Skeletal muscle satellite cell (primary cell): ENCODE measurements around the gene PNPLA8.

Experiments
- H3K27me3 ChIP-seq: 2 replicates; pipeline ENCODE4 v1.7.0; 2013; ENCODE audit warnings: low read length; ENCODE audit not compliant: control insufficient read depth, insufficient read depth
- H3K36me3 ChIP-seq: 2 replicates; pipeline ENCODE4 v1.7.0; 2013; ENCODE audit warnings: mild to moderate bottlenecking, control low read depth, low read length; ENCODE audit not compliant: insufficient read depth
- H3K4me1 ChIP-seq: 2 replicates; pipeline ENCODE4 v1.7.0; 2013; ENCODE audit warnings: low read length; ENCODE audit not compliant: control insufficient read depth, insufficient read depth
- H3K4me2 ChIP-seq: 2 replicates; pipeline ENCODE4 v1.7.0; 2013; ENCODE audit warnings: mild to moderate bottlenecking, low read length
- H3K4me3 ChIP-seq: 2 replicates; pipeline ENCODE4 v1.7.0; 2013; ENCODE audit warnings: low read length
- H3K9ac ChIP-seq: 2 replicates; pipeline ENCODE4 v1.7.0; 2013; ENCODE audit warnings: mild to moderate bottlenecking, low read depth, low read length, moderate library complexity
- H3K9me3 ChIP-seq: replicated peaks from 2 replicates; pipeline ENCODE4 v1.7.0; 2013; ENCODE audit warnings: mild to moderate bottlenecking, control low read depth, low read length

The PNPLA8 gene

DNA sequence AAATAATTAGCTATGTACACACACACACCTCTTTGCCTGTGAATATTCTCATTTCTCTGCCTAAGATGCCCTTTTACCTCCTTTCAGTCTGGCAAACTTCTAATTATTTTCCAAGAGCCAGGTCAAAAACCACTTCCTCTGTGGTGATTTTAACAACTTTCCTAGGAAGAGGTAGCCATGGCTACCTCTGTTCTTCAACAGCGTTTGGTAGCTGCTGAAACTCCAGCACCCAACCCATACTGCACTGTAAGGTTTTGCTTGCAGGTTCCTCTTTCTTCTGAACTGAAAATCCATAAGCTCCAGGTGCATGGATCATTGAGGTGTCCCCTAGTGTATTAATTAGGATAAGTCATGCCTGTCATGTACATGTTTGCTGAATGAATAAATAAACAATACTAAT, 95.3 kb downstream of the PNPLA8 start:
- H3K4me1 ChIP-seq = peaks cover 3% of the 10 kb centered on the region
- no peaks in the 10 kb centered on the region for H3K27me3 ChIP-seq

DNA sequence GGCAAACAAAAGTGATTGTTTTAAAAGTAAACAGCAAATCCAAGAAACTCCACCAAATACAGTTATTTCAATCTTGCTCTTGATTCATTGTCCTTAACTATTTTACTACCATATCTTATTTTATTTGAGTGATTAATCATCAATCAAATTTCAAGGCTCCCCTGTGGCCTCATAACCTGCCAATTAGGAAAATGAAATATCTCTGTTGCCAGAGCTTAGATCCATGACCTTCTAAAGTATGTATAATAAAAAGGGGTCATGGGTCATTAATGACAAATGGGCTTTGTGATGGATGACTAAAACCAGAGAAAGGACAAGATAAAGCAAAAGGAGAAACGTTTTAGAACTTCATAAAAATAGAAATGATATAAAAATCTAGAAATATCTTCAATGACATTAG, 98.2 kb downstream of the PNPLA8 start:
- H3K36me3 ChIP-seq = no peaks in the 10 kb centered on the region
- no peaks in the 10 kb centered on the region for H3K27me3 ChIP-seq
- no peaks in the 10 kb centered on the region for H3K9me3 ChIP-seq
- no peaks in the 10 kb centered on the region for H3K4me1 ChIP-seq
- H3K4me3 ChIP-seq = no peak overlapping the region
- no peak overlapping the region for H3K9ac ChIP-seq
- no peak overlapping the region for H3K4me2 ChIP-seq

More for the DNA sequence above, 95.3 kb downstream of the PNPLA8 start:
- Histone ChIP-seq H3K4me3 (no peak overlapping the region), H3K36me3 (no peaks in the 10 kb centered on the region), H3K4me2 (no peak overlapping the region), H3K9me3 (no peaks in the 10 kb centered on the region), H3K9ac (no peak overlapping the region)

DNA sequence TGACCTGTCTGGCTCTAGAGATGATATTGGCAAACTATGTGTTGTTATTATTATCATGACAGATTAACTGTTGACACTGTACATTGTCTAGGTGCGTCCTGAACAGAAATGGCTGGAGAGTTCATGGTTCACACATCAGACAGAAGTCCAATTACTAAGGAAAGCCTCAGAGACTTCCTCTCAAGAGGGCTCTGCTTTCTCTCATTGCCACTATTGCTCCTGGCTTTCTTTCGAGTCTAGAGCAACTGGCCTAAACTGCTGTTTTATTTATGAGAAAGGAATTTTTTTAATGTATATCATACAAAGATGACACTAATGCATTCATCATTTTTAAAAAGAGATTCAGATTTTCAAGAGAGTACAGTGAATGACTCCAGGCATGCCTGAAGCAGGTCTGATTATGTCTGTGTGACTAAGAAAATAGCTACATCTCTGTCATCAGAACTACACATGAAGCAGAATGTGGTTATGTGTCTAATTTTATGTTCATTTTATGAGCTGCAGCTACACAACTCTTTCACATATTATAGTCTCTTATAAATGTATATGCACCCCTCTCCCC, 100.1 kb downstream of the PNPLA8 start:
- Histone ChIP-seq H3K9me3 (no peaks in the 10 kb centered on the region), H3K4me3 (no peak overlapping the region), H3K4me2 (no peak overlapping the region), H3K36me3 (no peaks in the 10 kb centered on the region), H3K27me3 (no peaks in the 10 kb centered on the region), H3K9ac (no peak overlapping the region), H3K4me1 (no peaks in the 10 kb centered on the region)

DNA sequence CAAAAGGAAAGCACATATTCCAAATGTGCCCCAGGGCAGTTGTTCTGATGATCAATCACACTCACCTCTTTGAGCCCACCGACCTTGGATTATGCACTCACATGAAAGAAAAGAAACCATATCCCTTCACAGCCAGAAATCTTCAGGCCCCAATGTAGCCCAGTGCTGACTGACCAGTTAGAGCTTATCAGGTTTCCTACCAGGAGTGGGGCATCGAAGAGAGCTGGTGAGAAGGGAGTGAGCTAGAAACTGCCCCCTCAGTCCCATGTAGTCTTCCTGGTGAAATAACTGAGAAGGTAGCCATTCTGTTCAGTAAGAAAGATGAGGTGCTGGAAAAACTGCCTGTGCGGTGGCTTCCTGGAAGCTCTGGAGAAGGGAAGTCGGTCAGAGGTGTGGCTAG, 101.9 kb downstream of the PNPLA8 start:
- no peaks in the 10 kb centered on the region for H3K9me3 ChIP-seq
- H3K4me1 ChIP-seq = no peaks in the 10 kb centered on the region
- no peaks in the 10 kb centered on the region for H3K27me3 ChIP-seq
- H3K4me3 ChIP-seq = no peak overlapping the region
- H3K9ac ChIP-seq = no peak overlapping the region
- H3K4me2 ChIP-seq = no peak overlapping the region
- no peaks in the 10 kb centered on the region for H3K36me3 ChIP-seq

DNA sequence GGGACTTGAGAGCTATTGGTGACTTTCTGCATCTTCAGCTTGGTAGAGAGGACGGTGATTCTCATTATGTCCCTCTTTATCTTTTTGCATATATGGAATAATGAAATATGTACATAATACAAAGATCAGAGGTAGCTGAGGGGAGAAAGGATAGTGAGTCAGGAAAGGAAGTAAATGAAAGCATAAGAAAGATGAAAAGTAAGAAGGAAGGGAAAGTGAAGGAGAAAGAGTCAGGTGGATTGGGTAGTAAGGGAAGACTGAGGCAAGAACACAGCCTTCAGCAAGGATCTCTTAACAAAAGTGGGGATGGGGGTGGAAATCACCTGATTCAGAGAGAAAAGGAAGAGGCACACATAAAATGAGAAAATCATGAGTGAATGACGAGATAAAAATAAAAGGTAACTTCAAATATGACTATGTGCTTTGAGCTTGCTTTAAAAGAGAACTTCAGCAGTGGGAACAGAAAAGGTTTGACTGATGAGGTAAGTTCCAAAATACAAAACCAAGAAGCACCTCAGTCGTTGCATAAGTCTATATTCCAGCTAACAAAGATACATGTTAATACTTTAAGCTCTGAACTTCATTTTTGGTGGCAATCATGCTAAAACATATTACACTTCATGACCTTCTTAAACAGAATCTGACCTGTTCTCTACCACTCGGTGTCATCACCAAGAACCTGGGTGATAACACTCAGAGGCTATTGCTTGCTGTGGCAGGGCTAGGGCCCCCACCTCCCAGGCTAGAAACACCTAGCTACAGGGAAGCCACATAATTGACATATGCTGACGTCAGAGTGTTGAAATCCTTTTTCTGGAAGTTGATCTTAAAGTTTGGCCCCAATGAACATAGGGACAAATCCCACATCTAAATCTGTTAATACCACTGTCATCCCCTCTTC, 102.6 kb downstream of the PNPLA8 start:
- no peak overlapping the region for H3K4me2 ChIP-seq
- no peaks in the 10 kb centered on the region for H3K36me3 ChIP-seq
- H3K4me1 ChIP-seq = no peaks in the 10 kb centered on the region
- H3K27me3 ChIP-seq = no peaks in the 10 kb centered on the region
- no peak overlapping the region for H3K4me3 ChIP-seq
- no peak overlapping the region for H3K9ac ChIP-seq
- no peaks in the 10 kb centered on the region for H3K9me3 ChIP-seq

DNA sequence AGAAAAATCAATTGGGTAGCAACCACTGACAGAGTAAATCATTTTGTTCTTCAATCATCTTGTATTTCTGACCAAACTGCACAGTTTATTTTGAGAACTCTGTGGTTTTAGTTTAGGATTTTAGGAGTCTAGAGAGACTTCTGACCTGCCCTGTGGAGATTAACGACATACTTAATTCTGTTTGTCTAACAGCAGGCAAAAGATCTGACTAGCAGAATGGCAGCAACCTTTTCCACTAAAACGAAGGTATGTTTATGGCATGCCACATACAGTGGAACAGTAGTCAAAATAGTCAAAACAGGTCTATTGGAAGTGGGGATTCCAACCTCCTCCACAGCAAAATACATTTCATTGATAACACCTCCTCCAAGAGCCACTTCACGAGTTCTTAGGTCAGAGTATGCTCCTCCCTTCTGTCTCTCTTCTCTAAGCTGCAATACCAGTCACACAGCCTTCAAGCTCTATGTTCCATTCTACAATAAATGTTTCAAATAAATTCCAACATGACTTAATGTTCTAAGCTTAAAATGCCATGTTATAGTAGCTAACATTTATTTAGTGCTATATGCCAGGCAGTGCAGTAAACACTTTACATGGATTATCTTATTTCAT, 104.1 kb downstream of the PNPLA8 start:
- Histone ChIP-seq H3K4me1 (peaks cover under 1% of the 10 kb centered on the region), H3K4me2 (no peak overlapping the region), H3K9me3 (no peaks in the 10 kb centered on the region), H3K27me3 (no peaks in the 10 kb centered on the region), H3K9ac (no peak overlapping the region), H3K4me3 (no peak overlapping the region), H3K36me3 (no peaks in the 10 kb centered on the region)
